ENCODE measurements around the gene TEKT1. TPM values are rescaled to one million over a fixed set of nuclear protein-coding genes. Genes with fewer than 3 reads are reported as not detected.

Gene TEKT1
- total and polyA plus RNA-seq, 3 donors from 2014 or later, result 7.0 to 61.3 (median 15.6) TPM

DNA sequence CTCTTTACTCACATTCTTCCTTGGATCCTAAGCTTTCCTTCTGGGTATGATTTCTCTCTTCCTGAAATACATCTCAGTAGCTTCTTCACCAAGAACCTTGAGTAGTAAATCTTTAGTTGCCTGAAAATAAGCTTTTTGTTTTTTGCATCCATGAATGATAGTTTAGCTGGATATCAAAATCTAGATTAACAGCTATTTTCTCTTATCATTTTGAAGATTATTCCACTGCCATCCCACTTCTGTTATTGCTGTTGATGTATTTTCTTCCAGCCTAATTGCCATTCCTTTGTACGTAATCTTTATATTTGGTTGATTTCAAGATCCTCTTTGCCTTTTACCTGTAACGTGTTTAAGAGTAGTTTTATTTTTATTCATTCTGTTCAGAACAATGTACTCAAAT is 63.1 kb downstream of the TEKT1 start:
- no peaks in the 10 kb centered on the region for H3K36me3 ChIP-seq (ENCODE audit: low read depth, missing control alignments)
- intact Hi-C loops (cut with DNase I; ENCODE audit: low total_unique reads), result no loop called here

DNA sequence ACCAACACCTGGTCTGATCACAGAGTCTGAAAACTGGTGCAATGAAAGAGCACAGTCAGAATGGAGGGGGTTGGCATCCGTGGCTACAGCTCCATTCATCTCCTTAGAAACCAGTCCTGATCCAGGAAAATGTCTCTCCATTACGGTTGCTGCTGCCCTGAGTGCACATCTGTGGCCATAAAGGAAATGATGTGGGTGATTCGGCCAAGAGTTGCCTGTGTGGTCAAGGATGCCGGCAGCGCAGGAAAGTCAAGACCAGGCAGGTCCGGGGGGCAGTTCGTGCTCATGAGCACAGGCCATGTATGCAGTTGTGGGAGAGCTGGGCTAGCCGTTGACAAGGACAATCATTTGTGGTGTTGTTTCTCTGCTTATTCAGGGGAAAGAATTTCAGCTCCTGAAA is 69.8 kb downstream of the TEKT1 start:
- 87 to 88% methylated on average over 8 of the region's 8 CpGs for WGBS, 2 donors
- TF ChIP-seq POLR2A (IDR thresholded peaks at IDR 0.05), result no peak
- TF ChIP-seq, protein P1, sequence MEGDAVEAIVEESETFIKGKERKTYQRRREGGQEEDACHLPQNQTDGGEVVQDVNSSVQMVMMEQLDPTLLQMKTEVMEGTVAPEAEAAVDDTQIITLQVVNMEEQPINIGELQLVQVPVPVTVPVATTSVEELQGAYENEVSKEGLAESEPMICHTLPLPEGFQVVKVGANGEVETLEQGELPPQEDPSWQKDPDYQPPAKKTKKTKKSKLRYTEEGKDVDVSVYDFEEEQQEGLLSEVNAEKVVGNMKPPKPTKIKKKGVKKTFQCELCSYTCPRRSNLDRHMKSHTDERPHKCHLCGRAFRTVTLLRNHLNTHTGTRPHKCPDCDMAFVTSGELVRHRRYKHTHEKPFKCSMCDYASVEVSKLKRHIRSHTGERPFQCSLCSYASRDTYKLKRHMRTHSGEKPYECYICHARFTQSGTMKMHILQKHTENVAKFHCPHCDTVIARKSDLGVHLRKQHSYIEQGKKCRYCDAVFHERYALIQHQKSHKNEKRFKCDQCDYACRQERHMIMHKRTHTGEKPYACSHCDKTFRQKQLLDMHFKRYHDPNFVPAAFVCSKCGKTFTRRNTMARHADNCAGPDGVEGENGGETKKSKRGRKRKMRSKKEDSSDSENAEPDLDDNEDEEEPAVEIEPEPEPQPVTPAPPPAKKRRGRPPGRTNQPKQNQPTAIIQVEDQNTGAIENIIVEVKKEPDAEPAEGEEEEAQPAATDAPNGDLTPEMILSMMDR (IDR thresholded peaks at IDR 0.05), result no peak
- no peak overlapping the region for H3K27ac ChIP-seq
- H3K4me1 ChIP-seq, result peaks cover 5% of the 10 kb centered on the region
- no peaks in the 10 kb centered on the region for H3K27me3 ChIP-seq
- DNase-seq, result no peak
- H3K4me3 ChIP-seq, result no peak overlapping the region
- intact Hi-C loops (cut with DNase I; ENCODE audit: low total_unique reads), result no loop called here
- no peaks in the 10 kb centered on the region for H3K36me3 ChIP-seq (ENCODE audit: low read depth, missing control alignments)
- no peaks in the 10 kb centered on the region for H3K9me3 ChIP-seq

More for the DNA sequence above, 63.1 kb downstream of the TEKT1 start:
- Histone ChIP-seq H3K27me3 (no peaks in the 10 kb centered on the region), H3K9me3 (no peaks in the 10 kb centered on the region), H3K27ac (no peak overlapping the region), H3K4me3 (no peak overlapping the region), H3K4me1 (no peaks in the 10 kb centered on the region)
- no peak for DNase-seq
- TF ChIP-seq, protein P1 (IDR thresholded peaks at IDR 0.05), result no peak
- TF ChIP-seq POLR2A (IDR thresholded peaks at IDR 0.05), result no peak
- WGBS, 2 donors, result 97 to 98% methylated on average over 2 of the region's 2 CpGs

DNA sequence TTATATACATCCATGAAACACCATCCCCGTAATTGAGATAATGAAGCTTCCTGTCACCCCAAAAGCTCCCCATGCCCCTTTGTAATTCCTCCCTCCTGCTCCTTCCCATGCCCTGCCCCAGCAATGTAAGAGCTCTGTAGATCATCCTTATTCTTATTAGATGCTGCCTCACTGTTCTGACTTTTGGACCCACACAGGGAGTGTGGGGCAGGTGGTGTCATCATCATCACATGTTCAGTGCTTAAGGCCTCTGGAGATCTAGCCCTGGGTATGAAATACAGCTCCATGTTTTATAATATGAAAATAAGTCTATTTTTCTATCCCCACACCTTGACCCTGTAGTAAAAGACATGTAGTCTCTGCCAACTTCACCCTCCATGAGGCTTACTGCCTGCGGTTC is 73.8 kb downstream of the TEKT1 start:
- Histone ChIP-seq H3K4me3 (no peak overlapping the region), H3K4me1 (peaks cover 26% of the 10 kb centered on the region), H3K27ac (no peak overlapping the region), H3K36me3 (ENCODE audit: low read depth, missing control alignments) (no peaks in the 10 kb centered on the region), H3K9me3 (no peaks in the 10 kb centered on the region), H3K27me3 (no peaks in the 10 kb centered on the region)
- DNase-seq, result no peak
- intact Hi-C loops (cut with DNase I; ENCODE audit: low total_unique reads), result no loop called here
- TF ChIP-seq, protein P1 (IDR thresholded peaks at IDR 0.05), result no peak
- no peak for TF ChIP-seq POLR2A (IDR thresholded peaks at IDR 0.05)
- WGBS, 2 donors, result 84 to 94% methylated on average over 2 of the region's 2 CpGs

DNA sequence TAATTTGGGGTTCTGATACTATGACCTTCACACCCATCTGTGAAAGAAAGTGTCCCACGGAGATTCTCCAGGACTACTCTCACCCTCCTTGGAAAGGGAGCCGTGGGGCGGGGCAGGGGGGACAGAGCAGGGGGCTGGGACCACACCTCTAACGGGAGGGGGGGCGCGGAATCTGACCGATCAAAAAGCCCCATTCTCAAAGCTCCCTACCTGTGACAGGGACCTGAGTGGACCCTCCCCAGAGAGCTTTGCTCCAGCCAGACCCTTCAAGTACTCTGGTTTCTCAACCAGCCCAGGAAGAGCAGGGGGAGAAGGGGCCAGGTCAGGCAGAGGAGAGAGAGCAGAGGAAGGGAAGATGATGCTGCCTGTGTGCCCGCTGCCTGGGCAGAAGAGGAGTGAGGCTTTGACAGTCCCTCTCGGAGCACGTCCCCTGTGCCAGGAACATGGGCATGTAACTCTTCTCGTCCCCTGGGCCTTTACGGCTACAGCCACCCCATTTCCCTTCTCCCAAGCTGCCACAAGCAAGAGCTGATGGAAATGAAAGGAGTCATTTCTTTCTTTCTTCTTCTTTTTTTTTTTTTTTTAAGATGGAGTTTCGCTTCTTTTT is 75.0 kb downstream of the TEKT1 start:
- intact Hi-C loops (cut with DNase I; ENCODE audit: low total_unique reads), result no loop called here
- peak overlapping the region; percentile 43 to 66 for H3K4me3 ChIP-seq
- no peak for DNase-seq
- no peaks in the 10 kb centered on the region for H3K9me3 ChIP-seq
- H3K27me3 ChIP-seq, result no peaks in the 10 kb centered on the region
- H3K27ac ChIP-seq, result peak overlapping the region; percentile 87 to 91
- H3K36me3 ChIP-seq (ENCODE audit: low read depth, missing control alignments), result no peaks in the 10 kb centered on the region
- TF ChIP-seq, protein P1 (IDR thresholded peaks at IDR 0.05), result no peak
- no peak for TF ChIP-seq POLR2A (IDR thresholded peaks at IDR 0.05)
- WGBS, 2 donors, result 54% methylated on average over 13 of the region's 13 CpGs
- peaks cover 30% of the 10 kb centered on the region for H3K4me1 ChIP-seq

DNA sequence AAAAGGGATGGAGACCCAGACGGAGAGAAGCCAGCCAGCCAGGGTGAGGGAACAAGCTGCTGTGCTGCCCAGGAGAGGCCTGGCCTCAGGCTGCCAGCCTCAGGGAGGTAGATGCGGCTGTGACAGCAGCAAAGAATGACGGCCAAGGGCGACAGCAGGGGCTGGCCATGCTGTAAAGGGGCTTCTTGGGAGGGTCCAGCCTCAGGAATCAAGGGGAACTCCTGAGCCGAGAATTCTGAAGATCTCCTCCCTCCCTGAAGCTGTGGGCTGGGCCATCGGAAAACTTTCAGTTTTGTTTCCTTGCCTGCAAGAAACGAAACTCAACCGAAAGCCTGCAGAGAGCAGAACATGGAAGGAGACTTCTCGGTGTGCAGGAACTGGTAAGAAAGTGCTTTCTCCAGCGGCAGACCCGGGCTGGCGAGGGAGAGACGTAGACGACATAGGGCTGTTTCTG is 75.8 kb downstream of the TEKT1 start, which contains the start of gene XAF1:
XAF1 (plus strand) TSS at position 316 of the 454 bp plus-strand sequence; CDS start at position 349, 33 bp downstream.
- Histone ChIP-seq H3K4me1 (peaks cover 30% of the 10 kb centered on the region), H3K4me3 (peak within 1 kb of the TSS; percentile 43 to 66), H3K36me3 (ENCODE audit: low read depth, missing control alignments) (no peaks in the 10 kb centered on the region), H3K9me3 (no peaks in the 10 kb centered on the region), H3K27me3 (no peaks in the 10 kb centered on the region), H3K27ac (peak within 1 kb of the TSS; percentile 87 to 91)
- TF ChIP-seq POLR2A (IDR thresholded peaks at IDR 0.05), result no peak
- TF ChIP-seq, protein P1 (IDR thresholded peaks at IDR 0.05), result no peak
- WGBS, 2 donors, result 39 to 44% methylated on average over 13 to 14 of the region's 14 CpGs
- intact Hi-C loops (cut with DNase I; ENCODE audit: low total_unique reads), result no loop called here
- DNase-seq, result peak; percentile 45

Measured in testis (tissue), 3 donors.